GM12892 (cell line): ENCODE data around the gene MYOF.

Experiments used
- POLR2A ChIP-seq: IDR thresholded peaks from 2 replicates; pipeline ENCODE4 v1.6.1; 2011; ENCODE audit warnings: low read depth, low read length, control low read depth
- POLR2AphosphoS5 ChIP-seq: IDR thresholded peaks from 2 replicates; pipeline ENCODE4 v1.6.1; 2011; ENCODE audit warnings: low read depth, low read length, control low read depth

GRCh38 chr10:93512565-93512964 is 30.4 kb upstream of the MYOF start:
- TF ChIP-seq POLR2A (no peak), POLR2AphosphoS5 (no peak)
